GM21381 (cell line): ENCODE results near the gene MTMR12.
A peak's percentile ranks its signal among the peaks of the same experiment; 100 is the strongest.

ENCODE experiments used
- ATAC-seq: cut with Tn5 transposase; IDR thresholded peaks from one replicate; pipeline ENCODE4 v1.9.1; 2021; ENCODE audit warnings: mild to moderate bottlenecking, moderate library complexity; ENCODE audit not compliant: unreplicated experiment

MTMR12 gene

DNA sequence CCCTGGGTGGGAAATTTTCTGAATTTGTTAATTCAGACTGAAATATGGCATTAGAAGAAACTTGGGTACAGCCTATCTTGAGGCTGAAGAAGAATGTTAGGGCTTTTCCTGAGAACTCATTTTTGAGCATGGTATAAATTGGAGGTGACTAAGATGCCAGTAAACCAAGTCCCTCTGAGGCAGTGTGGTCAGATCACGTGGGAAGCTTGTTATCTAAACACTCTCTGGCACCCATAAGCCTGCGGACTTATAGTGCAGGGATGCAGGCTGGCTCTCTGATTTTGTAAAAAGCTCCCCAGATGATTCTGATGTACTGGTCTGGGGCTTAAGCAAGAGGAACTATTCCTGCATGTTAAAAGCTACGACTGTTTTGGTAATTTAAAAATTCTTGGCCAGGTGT is 34.3 kb downstream of the MTMR12 start:
- ATAC-seq = no peak

GRCh38 chr5:32277798-32278197 is 34.9 kb downstream of the MTMR12 start:
- no peak for ATAC-seq

DNA sequence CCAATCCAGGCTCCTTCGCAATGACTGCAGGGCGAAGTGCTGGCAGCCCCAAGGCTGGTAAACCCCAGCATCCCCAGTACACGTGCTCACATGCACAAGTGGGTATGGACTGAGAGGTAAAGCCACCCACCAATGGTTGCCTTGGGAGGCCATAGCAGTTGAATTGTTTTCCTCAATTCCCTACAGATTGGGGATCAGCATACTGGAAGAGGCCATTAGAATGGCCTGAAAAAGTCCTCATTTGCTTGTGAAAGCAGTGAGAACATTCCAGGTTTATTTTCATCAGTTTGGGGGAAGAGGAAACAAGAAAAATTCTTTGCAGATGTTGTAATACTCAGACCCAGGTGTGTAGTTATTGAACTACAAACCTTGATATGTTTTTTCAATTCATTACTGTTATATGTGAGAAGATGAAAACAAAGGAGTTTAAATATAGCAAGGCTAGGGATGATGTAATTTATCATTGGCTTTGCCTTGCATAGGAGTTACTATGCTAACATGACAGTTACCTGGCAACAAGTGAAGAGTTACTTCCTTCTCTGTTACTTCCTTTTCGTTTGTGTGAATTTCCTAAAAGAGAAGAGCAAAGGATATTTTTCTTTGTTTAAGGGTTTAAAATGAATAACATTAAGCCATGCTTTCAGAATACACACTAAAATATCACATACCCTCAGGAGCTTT is 36.4 kb downstream of the MTMR12 start:
- ATAC-seq = no peak

- ATAC-seq = no peak
These were observed 37.4 kb downstream of the MTMR12 start for GRCh38 chr5:32275396-32275741.

DNA sequence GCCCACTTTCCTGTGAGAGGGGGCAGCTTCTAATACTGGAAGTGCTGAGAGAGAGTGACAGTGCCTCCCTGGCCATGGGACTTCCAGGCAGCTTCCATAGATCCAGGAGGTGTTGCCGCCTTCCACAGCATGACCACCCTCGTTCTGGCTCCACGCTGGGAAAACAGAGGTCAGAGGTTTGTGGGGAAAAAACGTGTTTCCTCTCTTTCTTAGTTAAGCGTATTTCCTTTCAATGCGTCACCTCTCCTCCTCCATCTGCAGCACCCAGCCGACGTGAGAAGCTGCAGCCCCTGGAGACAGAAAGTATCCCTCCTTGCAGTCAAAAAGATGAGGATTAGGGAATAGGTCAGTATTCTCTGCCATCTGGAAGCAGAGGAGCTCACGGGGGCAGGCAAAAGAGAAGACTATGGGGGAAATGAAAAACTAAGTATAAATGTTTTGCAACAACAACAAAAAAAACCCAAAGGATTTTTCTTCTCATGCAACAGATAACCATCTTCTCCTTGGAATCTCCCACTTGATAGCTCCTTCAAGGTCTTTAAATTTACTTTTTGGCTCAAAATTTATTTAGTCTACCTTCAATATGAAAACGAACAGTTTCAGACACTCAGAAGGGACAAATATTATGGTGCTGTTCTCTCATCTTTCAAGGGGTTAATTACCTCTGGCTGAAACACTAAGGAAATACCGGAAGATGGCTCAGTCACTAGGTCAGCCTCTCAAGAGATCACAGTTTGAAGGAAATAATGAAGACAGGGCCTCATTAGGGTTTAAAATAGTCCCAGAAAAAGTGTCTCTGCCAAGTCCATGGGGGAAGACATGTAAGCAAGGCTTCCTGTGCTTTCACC is 38.0 kb downstream of the MTMR12 start:
- ATAC-seq = no peak

DNA sequence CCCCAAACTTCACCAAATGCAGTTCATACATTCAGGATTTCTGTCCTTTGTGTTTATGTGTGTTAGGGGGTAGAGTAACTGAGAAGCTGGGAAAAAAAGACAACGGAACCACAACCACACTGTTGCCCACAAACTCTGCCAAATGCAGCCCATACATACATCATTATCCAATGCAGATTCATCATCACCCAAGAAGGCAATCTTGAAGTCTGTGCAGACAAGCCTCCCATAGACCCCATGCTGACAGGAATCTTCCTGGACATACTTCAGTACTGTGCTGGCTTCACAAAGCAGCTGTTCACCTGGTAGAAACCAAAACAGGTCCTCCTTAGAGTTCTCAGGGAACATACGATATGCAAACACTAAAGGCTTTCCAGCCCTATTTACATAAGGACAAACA is 38.9 kb downstream of the MTMR12 start:
- no peak for ATAC-seq

GRCh38 chr5:32272746-32273145 is 40.0 kb downstream of the MTMR12 start:
- ATAC-seq = no peak

DNA sequence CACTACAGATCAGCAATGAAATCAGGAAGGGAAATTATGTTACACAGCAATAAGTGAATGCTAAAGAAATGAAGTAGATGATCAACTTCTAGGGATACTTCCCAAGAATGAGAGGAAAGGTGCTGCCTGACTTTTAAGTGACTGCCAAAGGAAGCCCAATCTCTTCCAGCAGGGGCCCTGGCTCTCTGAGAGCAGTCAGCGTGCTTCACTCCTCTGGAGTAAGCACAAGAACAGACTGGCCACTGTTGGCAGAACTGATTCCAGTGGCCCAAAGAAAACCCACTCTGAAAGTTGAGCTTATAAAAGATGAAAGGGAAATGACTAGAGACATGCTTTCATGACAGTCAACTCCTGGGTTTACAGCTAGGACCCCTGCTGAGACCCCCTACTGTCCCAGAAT is 41.8 kb downstream of the MTMR12 start:
- no peak for ATAC-seq

GRCh38 chr5:32270178-32270577 is 42.6 kb downstream of the MTMR12 start:
- ATAC-seq = no peak

DNA sequence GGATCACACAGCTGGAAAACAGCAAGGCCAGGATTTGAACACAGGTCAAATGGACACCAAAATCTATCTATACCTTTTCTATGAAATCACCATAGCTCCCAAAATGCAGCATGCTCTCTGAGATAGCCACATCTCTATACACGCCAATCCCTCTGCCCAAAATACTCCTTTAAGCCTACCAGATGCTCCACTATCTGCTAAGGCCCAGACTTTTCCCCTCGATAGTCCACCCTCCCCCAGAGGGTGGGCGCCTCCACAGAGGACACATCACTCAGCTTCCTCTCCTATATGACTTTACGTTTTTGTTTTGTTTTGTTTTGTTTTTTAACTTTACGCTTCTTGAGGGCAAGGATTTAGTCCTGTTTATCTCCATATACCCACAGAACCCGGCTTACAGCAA is 46.8 kb downstream of the MTMR12 start:
- ATAC-seq = no peak

- ATAC-seq = no peak
These were observed 47.7 kb downstream of the MTMR12 start for GRCh38 chr5:32264957-32265572.

DNA sequence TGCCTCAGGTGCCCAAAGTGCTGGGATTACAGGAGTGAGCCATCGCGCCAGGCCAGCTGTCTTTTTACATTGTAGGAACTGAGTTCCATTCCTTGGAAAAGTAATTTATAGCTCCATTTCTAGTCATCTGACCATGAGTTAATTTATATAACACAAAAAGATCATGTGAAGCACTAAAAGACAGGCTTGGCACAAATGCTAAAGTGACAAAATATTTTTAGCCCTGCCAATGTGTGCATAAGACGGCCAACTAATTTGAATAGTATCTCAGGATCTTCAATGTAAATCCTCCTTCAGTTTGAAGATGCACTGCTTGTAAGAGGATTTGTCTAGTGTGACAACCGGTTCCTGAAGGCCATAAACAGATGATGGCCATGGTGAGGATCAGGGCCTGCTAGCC is 49.1 kb downstream of the MTMR12 start:
- ATAC-seq = no peak

- ATAC-seq = peak; percentile 88
These were observed 51.5 kb downstream of the MTMR12 start for GRCh38 chr5:32261198-32261597.

DNA sequence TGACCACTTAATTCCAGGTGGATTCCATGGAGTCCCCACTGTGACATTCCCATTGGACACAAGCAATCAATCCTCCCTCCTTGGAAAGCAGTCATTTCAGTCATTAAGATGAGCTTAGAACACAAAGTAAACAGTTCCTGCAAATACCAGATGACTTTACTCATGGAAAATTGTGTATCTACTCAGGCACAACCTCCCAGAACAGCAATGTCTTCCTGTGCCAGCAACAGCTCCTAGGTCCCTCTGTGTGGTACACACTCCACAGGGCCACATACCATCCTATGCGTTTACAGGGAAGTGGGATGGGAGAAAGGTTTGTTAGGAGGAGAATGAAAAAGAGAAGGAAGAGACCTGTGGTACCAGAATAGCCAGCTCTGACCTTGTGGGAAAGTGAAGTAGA is 53.7 kb downstream of the MTMR12 start:
- ATAC-seq = no peak

- no peak for ATAC-seq
These were observed 54.3 kb downstream of the MTMR12 start for GRCh38 chr5:32258424-32258823.

- ATAC-seq = no peak
These were observed 57.2 kb downstream of the MTMR12 start for GRCh38 chr5:32255540-32255900.

GRCh38 chr5:32254881-32255539 is 57.7 kb downstream of the MTMR12 start:
- ATAC-seq = no peak

- ATAC-seq = no peak
These were observed 60.8 kb downstream of the MTMR12 start for GRCh38 chr5:32251871-32252458.

DNA sequence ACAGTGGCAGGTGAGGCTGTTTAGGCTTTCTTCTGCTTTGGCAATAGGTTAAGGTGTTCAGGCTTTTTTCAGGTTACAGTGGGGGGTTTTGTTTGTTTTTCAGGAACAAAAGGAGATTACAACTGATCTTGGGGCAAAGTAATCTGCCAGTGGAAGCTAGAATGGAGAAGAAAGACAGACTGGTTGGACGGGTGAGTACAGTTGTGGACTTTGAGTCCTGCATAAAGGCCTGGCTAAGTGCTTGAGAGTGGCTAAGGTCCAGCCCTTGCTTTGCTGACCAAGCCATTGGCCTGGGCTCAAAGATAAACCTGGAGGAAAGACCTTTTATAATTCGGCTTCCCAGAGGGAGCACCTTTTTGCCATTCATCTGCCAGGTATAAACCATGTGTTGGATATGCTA is 63.1 kb downstream of the MTMR12 start:
- ATAC-seq = no peak

- no peak for ATAC-seq
These were observed 67.0 kb downstream of the MTMR12 start for GRCh38 chr5:32245742-32246141.

DNA sequence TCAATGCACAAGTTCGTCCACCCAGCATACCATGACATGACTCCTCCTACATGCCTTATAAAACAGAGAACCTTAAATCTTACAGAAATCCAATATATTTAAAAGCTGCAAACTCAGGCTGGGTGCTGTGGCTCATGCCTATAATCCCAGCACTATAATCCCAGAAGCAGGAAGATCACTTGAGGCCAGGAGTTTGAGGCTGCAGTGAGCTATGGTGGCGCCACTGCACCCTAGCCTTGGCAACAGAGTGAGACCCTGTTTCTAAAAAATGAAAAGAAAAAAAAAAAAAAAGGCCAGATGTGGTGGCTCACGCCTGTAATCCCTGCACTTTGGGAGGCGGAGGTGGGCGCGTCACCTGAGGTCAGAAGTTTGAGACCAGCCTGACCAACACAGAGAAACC is 68.7 kb downstream of the MTMR12 start:
- no peak for ATAC-seq
